ENCODE measurements around the gene PRPF4. TPM values are rescaled to one million over a fixed set of nuclear protein-coding genes. Genes with fewer than 3 reads are reported as not detected.

The PRPF4 gene
- total and polyA plus RNA-seq, 9 of the 15 experiments (the other 6 are each of a cell fraction or from before 2014, with no cell fraction given): 25.8 to 66.0 (median 39.8) TPM

DNA sequence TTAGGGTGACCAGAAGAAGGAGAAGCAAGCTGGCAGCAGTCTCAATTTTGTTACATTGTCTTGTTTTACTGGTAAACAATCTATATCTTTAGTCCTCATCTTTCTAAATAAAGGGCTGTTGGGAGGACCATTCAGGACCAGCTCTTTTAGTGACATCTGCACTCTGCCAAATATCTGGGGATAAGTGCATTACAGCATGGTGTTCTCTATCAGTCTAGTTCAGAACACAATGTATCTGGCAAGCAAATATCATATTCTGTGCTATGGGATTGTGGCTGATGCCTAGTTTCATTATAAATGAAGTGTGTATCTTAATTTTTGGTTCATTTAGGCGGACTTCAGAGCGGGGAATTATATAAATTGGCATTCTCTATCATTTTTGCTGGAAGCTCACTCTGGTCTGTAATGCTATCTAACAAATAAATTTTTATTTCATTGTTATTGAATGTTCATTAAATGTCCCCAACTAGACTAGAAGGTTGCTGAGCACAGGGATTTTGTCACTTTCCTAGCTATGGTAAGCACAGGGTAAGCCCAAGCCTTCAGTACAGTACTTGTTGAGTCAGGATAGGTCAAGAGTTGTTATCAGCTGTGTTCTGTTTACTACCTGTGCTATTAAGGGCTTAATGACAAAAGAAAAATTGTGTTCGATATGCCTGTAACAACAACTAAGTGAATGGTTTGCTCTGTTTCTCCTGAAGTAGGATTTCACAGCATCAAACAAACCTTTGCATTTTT, 52.8 kb downstream of the PRPF4 start:
- CTCF ChIA-PET (ENCODE audit: low intra/inter-chr PET ratio): no interaction called here

More for the DNA sequence above, 52.8 kb downstream of the PRPF4 start:
- POLR2A ChIA-PET: interaction anchor here (0.5 to 2.5 kb wide), 4 partner anchors 9 to 280 kb away, joined by 3 to 10 read pairs (median 3); partner anchors contain the start of gene WDR31
- Histone ChIP-seq H3K27ac (ENCODE audit: extremely low read depth, low read depth, low read length) (no peak overlapping the region), H4K20me1 (replicated peaks; ENCODE audit: control insufficient read depth, insufficient read depth, low read length) (no peaks in the 10 kb centered on the region), H3K9ac (ENCODE audit: insufficient read depth in 1 of 2, low read depth in 2 of 2, low read length in 2 of 2) (no peak overlapping the region), H3K4me3 (no peak overlapping the region), H2AFZ (ENCODE audit: low read depth, low read length) (no peak overlapping the region), H3K4me1 (replicated peaks in 1 of 2; ENCODE audit: control insufficient read depth in 2 of 2, insufficient read depth in 2 of 2, low read length in 2 of 2) (peaks cover 0 to 6% of the 10 kb centered on the region in 2 experiments; a peak in 1 of 5 replicates), H3K9me1 (ENCODE audit: control insufficient read depth, insufficient read depth, low read length) (no peaks in the 10 kb centered on the region), H3K36me3 (ENCODE audit: control insufficient read depth, insufficient read depth, low read length) (no peaks in the 10 kb centered on the region), H3K4me2 (ENCODE audit: insufficient read depth, low read length) (no peak overlapping the region), H3K27me3 (ENCODE audit: control insufficient read depth in 2 of 2, insufficient read depth in 2 of 2, low read length in 2 of 2) (no peaks in the 10 kb centered on the region), H3K9me3 (replicated peaks; ENCODE audit: control insufficient read depth, insufficient read depth, low read depth, low read length) (no peaks in the 10 kb centered on the region), H3K79me2 (ENCODE audit: control insufficient read depth, insufficient read depth, low read length) (no peaks in the 10 kb centered on the region)
- WGBS (ENCODE audit: insufficient coverage, low coverage, missing lambda C conversion rate): 29% methylated on average over 3 of the region's 3 CpGs
- no TSS peak for BruUV-seq (replicated peaks)
- intact Hi-C loops (cut with micrococcal nuclease) (no loop called here), in situ Hi-C loops (cut with MboI) (no loop called here)
- FAIRE-seq: no peak
- no peak for DNase-seq (ENCODE audit: extremely low read depth in 1 of 4, low spot score in 3 of 4)
- ATAC-seq: no peak
- TF ChIP-seq EGR1 (conservative IDR thresholded peaks at IDR 0.05) (no peak), TAL1 (IDR thresholded peaks at IDR 0.05) (no peak), FOXJ3 (CRISPR knock-in tag; IDR thresholded peaks at IDR 0.05) (no peak), ZNF561 (CRISPR knock-in tag; conservative IDR thresholded peaks at IDR 0.05) (no peak), RB1 (IDR thresholded peaks at IDR 0.05; ENCODE audit: low read depth) (no peak), GTF2F1 (IDR thresholded peaks at IDR 0.05; ENCODE audit: low read depth, low read length) (no peak), PCBP1 (IDR thresholded peaks at IDR 0.05; ENCODE audit: low read depth, low read length, poor library complexity, severe bottlenecking) (no peak), BDP1 (IDR thresholded peaks at IDR 0.05; ENCODE audit: insufficient read depth, insufficient read length) (no peak), ZNF174 (CRISPR knock-in tag; IDR thresholded peaks at IDR 0.05) (no peak), BRF1 (IDR thresholded peaks at IDR 0.05; ENCODE audit: borderline replicate concordance, extremely low read depth, insufficient read length) (no peak)
- TF ChIP-seq, protein P1, sequence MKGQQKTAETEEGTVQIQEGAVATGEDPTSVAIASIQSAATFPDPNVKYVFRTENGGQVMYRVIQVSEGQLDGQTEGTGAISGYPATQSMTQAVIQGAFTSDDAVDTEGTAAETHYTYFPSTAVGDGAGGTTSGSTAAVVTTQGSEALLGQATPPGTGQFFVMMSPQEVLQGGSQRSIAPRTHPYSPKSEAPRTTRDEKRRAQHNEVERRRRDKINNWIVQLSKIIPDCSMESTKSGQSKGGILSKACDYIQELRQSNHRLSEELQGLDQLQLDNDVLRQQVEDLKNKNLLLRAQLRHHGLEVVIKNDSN (CRISPR knock-in tag; IDR thresholded peaks at IDR 0.05): no peak
- TF ChIP-seq, protein P2, sequence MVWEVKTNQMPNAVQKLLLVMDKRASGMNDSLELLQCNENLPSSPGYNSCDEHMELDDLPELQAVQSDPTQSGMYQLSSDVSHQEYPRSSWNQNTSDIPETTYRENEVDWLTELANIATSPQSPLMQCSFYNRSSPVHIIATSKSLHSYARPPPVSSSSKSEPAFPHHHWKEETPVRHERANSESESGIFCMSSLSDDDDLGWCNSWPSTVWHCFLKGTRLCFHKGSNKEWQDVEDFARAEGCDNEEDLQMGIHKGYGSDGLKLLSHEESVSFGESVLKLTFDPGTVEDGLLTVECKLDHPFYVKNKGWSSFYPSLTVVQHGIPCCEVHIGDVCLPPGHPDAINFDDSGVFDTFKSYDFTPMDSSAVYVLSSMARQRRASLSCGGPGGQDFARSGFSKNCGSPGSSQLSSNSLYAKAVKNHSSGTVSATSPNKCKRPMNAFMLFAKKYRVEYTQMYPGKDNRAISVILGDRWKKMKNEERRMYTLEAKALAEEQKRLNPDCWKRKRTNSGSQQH (CRISPR knock-in tag; IDR thresholded peaks at IDR 0.05): no peak
- TF ChIP-seq, protein P3, sequence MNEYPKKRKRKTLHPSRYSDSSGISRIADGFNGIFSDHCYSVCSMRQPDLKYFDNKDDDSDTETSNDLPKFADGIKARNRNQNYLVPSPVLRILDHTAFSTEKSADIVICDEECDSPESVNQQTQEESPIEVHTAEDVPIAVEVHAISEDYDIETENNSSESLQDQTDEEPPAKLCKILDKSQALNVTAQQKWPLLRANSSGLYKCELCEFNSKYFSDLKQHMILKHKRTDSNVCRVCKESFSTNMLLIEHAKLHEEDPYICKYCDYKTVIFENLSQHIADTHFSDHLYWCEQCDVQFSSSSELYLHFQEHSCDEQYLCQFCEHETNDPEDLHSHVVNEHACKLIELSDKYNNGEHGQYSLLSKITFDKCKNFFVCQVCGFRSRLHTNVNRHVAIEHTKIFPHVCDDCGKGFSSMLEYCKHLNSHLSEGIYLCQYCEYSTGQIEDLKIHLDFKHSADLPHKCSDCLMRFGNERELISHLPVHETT (CRISPR knock-in tag; conservative IDR thresholded peaks at IDR 0.05 in 1 of 2, IDR thresholded peaks at IDR 0.05 in 1 of 2): no peak

Measured in K562 (cell line).